Posterior vena cava (tissue), 2 donors: ENCODE data around the gene CDK11B. TPM values are rescaled to one million over a fixed set of nuclear protein-coding genes. Genes with fewer than 3 reads are reported as not detected.

ENCODE experiments used
- DNase-seq: peaks from one replicate; pipeline ENCODE4 v3.0.0-alpha.2; 2020; ENCODE audit warnings: low spot score
- intact Hi-C, 2 donors: fragments of 100-400 bp; cut with DNase I; formaldehyde crosslinking; loops; one replicate each; pipeline versions ENCODE4 v1.14.1 to v1.14.2; 2022 to 2023
- total RNA-seq, 2 donors: library from RNA; stranded (reverse); fragmentation: NEBNext Ultra II Directional; extraction: Animal tissue kit (Norgen Biotek cat#: 25700); gene quantifications; one replicate each; pipeline ENCODE4 v1.2.1, GENCODE V29; 2021
- donor health status: DM: yes; HTN: yes; CAD: no.
- donor health status: DM: yes; HTN: yes; CAD: no.

CDK11B gene
- total RNA-seq, 2 donors from 2014 or later, result 19.4 to 24.3 TPM

- intact Hi-C loops, result no loop called here
- no peak for DNase-seq
Measured at GRCh38 chr1:1620433-1621139, 38.2 kb downstream of the CDK11B start.

GRCh38 chr1:1619917-1620361 is 38.9 kb downstream of the CDK11B start:
- no peak for DNase-seq
- intact Hi-C loops, result no loop called here

- DNase-seq, result peak; percentile 78
- intact Hi-C loops, result no loop called here
Measured at GRCh38 chr1:1618396-1619068, 40.3 kb downstream of the CDK11B start.

- intact Hi-C loops, result no loop called here
- DNase-seq, result no peak
Measured at GRCh38 chr1:1617925-1618324, 40.9 kb downstream of the CDK11B start.

- intact Hi-C loops, result no loop called here
- no peak for DNase-seq
Measured at GRCh38 chr1:1617516-1617915, 41.3 kb downstream of the CDK11B start.

GRCh38 chr1:1616838-1617237 is 42.0 kb downstream of the CDK11B start:
- peak; percentile 84 for DNase-seq
- intact Hi-C loops, result no loop called here

- intact Hi-C loops, result no loop called here
- DNase-seq, result peak; percentile 87
Measured at GRCh38 chr1:1616045-1616790, 42.6 kb downstream of the CDK11B start.

- intact Hi-C loops, result no loop called here
Measured at GRCh38 chr1:1615256-1616044, 43.4 kb downstream of the CDK11B start, which contains the start of gene MIB2. TSS of gene MIB2 (plus strand) at chr1:1615500. CDS start at chr1:1623453, 7,953 bp downstream.

GRCh38 chr1:1614954-1615255 is 43.9 kb downstream of the CDK11B start:
- no peak for DNase-seq
- intact Hi-C loops, result no loop called here

More at GRCh38 chr1:1615256-1616044, 43.4 kb downstream of the CDK11B start, which contains the start of gene MIB2:
- peak; percentile 99 for DNase-seq

GRCh38 chr1:1614204-1614953 is 44.4 kb downstream of the CDK11B start:
- DNase-seq, result peak; percentile 90
- intact Hi-C loops, result no loop called here

- intact Hi-C loops, result no loop called here
Measured at GRCh38 chr1:1613509-1614082, 45.2 kb downstream of the CDK11B start.

GRCh38 chr1:1612104-1612400 is 46.8 kb downstream of the CDK11B start:
- intact Hi-C loops, result no loop called here
- DNase-seq, result no peak

More at GRCh38 chr1:1613509-1614082, 45.2 kb downstream of the CDK11B start:
- DNase-seq, result no peak

- no peak for DNase-seq
Measured at GRCh38 chr1:1610796-1611195, 48.0 kb downstream of the CDK11B start.

GRCh38 chr1:1609822-1610485 is 48.9 kb downstream of the CDK11B start:
- DNase-seq, result no peak
- intact Hi-C loops, result no loop called here

More at GRCh38 chr1:1610796-1611195, 48.0 kb downstream of the CDK11B start:
- intact Hi-C loops, result no loop called here

- DNase-seq, result no peak
- intact Hi-C loops, result no loop called here
Measured at GRCh38 chr1:1606232-1606631, 52.6 kb downstream of the CDK11B start.

GRCh38 chr1:1605724-1606123 is 53.1 kb downstream of the CDK11B start:
- DNase-seq, result no peak
- intact Hi-C loops, result no loop called here

GRCh38 chr1:1605034-1605591 is 53.7 kb downstream of the CDK11B start:
- intact Hi-C loops, result no loop called here
- no peak for DNase-seq
